GM12878 (cell line): ENCODE data around the gene ZBTB14. TPM values are rescaled to one million over a fixed set of nuclear protein-coding genes. Genes with fewer than 3 reads are reported as not detected.

Experiments used
- ATAC-seq: fragments of 200-7000 bp; cut with Tn5 transposase; 3 replicates; pipeline ENCODE4 v1.9.1; 2020; ENCODE audit warnings: mild to moderate bottlenecking, moderate library complexity
- BruUV-seq: library from RNA; stranded (reverse); fragments of 400-500 nt; replicated peaks from 2 replicates; lab custom pipeline; 2021; lab: Mats Ljungman, UMichigan
- CTCF ChIA-PET: fragments of 300-600 bp; sonication (Branson Sonifier 250); formaldehyde crosslinking; extraction: SDS; loops from one replicate; lab custom pipeline; 2021; ENCODE audit warnings: inconsistent platforms; lab: Yijun Ruan, JAX
- POLR2A ChIA-PET: fragments of 350-600 bp; formaldehyde crosslinking; extraction: SDS; loops from one replicate; lab custom pipeline; 2021; ENCODE audit warnings: inconsistent platforms; lab: Charles Lee
- RAD21 ChIA-PET: fragments of 300-600 bp; sonication (Branson Sonifier 250); formaldehyde crosslinking; loops from one replicate; lab custom pipeline; 2023; ENCODE audit warnings: antibody characterized with exemption; ENCODE audit not compliant: unreplicated experiment; lab: Charles Lee
- SMC1A ChIA-PET: fragments of 300-600 bp; sonication (Branson Sonifier 250); formaldehyde crosslinking; loops from one replicate; lab custom pipeline; 2023; ENCODE audit not compliant: unreplicated experiment, uncharacterized antibody; lab: Charles Lee
- DNase-seq: peaks from one replicate; pipeline ENCODE4 v3.0.0-alpha.2; 2011; ENCODE audit warnings: low read depth, low spot score
- FAIRE-seq: peaks from 3 replicates; lab custom pipeline; 2011; peaks lifted over from hg19 to GRCh38; lab: Jason Lieb, UNC
- H2AFZ ChIP-seq: 2 replicates; pipeline ENCODE4 v1.6.0; 2011; ENCODE audit warnings: low read depth, low read length, control low read depth; ENCODE audit not compliant: control insufficient read depth
- H3K27ac ChIP-seq: 2 replicates; pipeline ENCODE4 v1.5.1; 2011; ENCODE audit warnings: control low read depth; ENCODE audit not compliant: control insufficient read depth, insufficient read depth
- H3K27me3 ChIP-seq, 2 experiments: replicated peaks in 1 of 2; 2 replicates each; pipeline versions ENCODE4 v1.6.0 to v1.6.1; 2011; ENCODE audit warnings: low read length in 1 of 2; ENCODE audit not compliant: control insufficient read depth in 2 of 2, insufficient read depth in 2 of 2
- H3K36me3 ChIP-seq, 2 experiments: 2 replicates each; pipeline ENCODE4 v1.5.1; 2011; ENCODE audit warnings: low read length in 1 of 2; ENCODE audit not compliant: control insufficient read depth in 2 of 2, insufficient read depth in 2 of 2
- H3K4me1 ChIP-seq: 2 replicates; pipeline ENCODE4 v1.6.1; 2011; ENCODE audit warnings: mild to moderate bottlenecking, low read length, moderate library complexity, mixed read lengths; ENCODE audit not compliant: control insufficient read depth, insufficient read depth
- H3K4me2 ChIP-seq: 2 replicates; pipeline ENCODE4 v1.6.0; 2011; ENCODE audit warnings: control low read depth; ENCODE audit not compliant: control insufficient read depth, insufficient read depth
- H3K4me3 ChIP-seq: fragments of 200-600 bp; sonication (generic); 2 replicates; pipeline ENCODE4 v1.5.1; 2016
- H3K79me2 ChIP-seq: 2 replicates; pipeline ENCODE4 v1.6.0; 2011; ENCODE audit warnings: low read length; ENCODE audit not compliant: control insufficient read depth, insufficient read depth
- H3K9ac ChIP-seq: 2 replicates; pipeline ENCODE4 v1.8.0; 2011; ENCODE audit warnings: low read length, control low read depth, mixed read lengths; ENCODE audit not compliant: control insufficient read depth, insufficient read depth
- H3K9me3 ChIP-seq: replicated peaks from 3 replicates; pipeline ENCODE4 v1.5.1; 2011; ENCODE audit warnings: mild to moderate bottlenecking, low read length; ENCODE audit not compliant: control insufficient read depth, insufficient read depth
- H4K20me1 ChIP-seq: 2 replicates; pipeline ENCODE4 v1.6.0; 2011; ENCODE audit not compliant: control insufficient read depth, insufficient read depth
- BMI1 ChIP-seq: fragments of 450-650 bp; IDR thresholded peaks from 2 replicates; pipeline ENCODE4 v1.6.1; 2016; ENCODE audit warnings: mild to moderate bottlenecking, moderate library complexity, borderline replicate concordance
- CREB1 ChIP-seq: IDR thresholded peaks from 2 replicates; pipeline ENCODE4 v1.6.1; 2012; ENCODE audit warnings: low read depth, mild to moderate bottlenecking, inconsistent platforms
- EZH2 ChIP-seq: IDR thresholded peaks from 2 replicates; pipeline ENCODE4 v1.6.1; 2012; ENCODE audit warnings: low read depth, mild to moderate bottlenecking, control low read depth, inconsistent platforms, low read length, borderline replicate concordance; ENCODE audit not compliant: control insufficient read depth
- FOXM1 ChIP-seq: IDR thresholded peaks from 2 replicates; pipeline ENCODE4 v1.6.1; 2012; ENCODE audit warnings: low read depth, mild to moderate bottlenecking, inconsistent platforms, low read length, moderate library complexity
- HDAC2 ChIP-seq: fragments of 200-600 bp; sonication (generic); IDR thresholded peaks from 2 replicates; pipeline ENCODE4 v1.6.1; 2017
- MEF2A ChIP-seq: IDR thresholded peaks from 2 replicates; pipeline ENCODE4 v1.6.1; 2011; ENCODE audit warnings: low read depth, mild to moderate bottlenecking, low read length, moderate library complexity; ENCODE audit not compliant: insufficient read depth
- NFYA ChIP-seq: IDR thresholded peaks from 2 replicates; pipeline ENCODE4 v1.6.1; 2011; ENCODE audit warnings: low read depth, mild to moderate bottlenecking, low read length, improper control_type of control experiment, borderline replicate concordance
- RFX5 ChIP-seq: IDR thresholded peaks from 2 replicates; pipeline ENCODE4 v1.6.1; 2011; ENCODE audit warnings: low read depth, low read length, improper control_type of control experiment
- RUNX3 ChIP-seq: IDR thresholded peaks from 2 replicates; pipeline ENCODE4 v1.6.1; 2012; ENCODE audit warnings: low read length, inconsistent platforms
- SMAD1 ChIP-seq: fragments of 450-650 bp; IDR thresholded peaks from 2 replicates; pipeline ENCODE4 v1.6.1; 2018; ENCODE audit warnings: mild to moderate bottlenecking, low read depth; ENCODE audit not compliant: partially characterized antibody
- STAT3 ChIP-seq: IDR thresholded peaks from 2 replicates; pipeline ENCODE4 v1.6.1; 2011; ENCODE audit warnings: low read depth, low read length, improper control_type of control experiment
- TAF1 ChIP-seq: IDR thresholded peaks from 2 replicates; pipeline ENCODE4 v1.6.1; 2011; ENCODE audit warnings: mild to moderate bottlenecking, low read depth, low read length, borderline replicate concordance
- WGBS: methylation state at CpG from one replicate; pipeline ENCODE4 v1.1.6; 2016; ENCODE audit warnings: low lambda C conversion rate; ENCODE audit not compliant: insufficient replicate concordance, insufficient coverage; ENCODE audit errors: missing lambda C conversion rate; 5-methylcytosine and 5-hydroxymethylcytosine counted together
- in situ Hi-C: fragments of 300-500 bp; cut with MboI; formaldehyde crosslinking; loops from 9 replicates; pipeline ENCODE4 v1.14.3; 2018; ENCODE audit warnings: mixed read lengths
- intact Hi-C: fragments of 100-400 bp; cut with micrococcal nuclease; formaldehyde crosslinking; loops from one replicate; pipeline ENCODE4 v1.14.2; 2022; ENCODE audit not compliant: unreplicated experiment
- polyA plus RNA-seq, 11 experiments: library from polyadenylated mRNA; depleted of rRNA in 4 of 11; unstranded in 6 of 11; stranded (reverse) in 5 of 11; fragments of >200 nt; fragmentation: Nextera tagmentation in 4 of 11; fragmentation: Illumina TruSeq in 1 of 11; extraction: Ambion mirVana in 4 of 11; extraction: Trizol in 1 of 11; gene quantifications; 1 replicate in 1 of 11; 2 replicates in 10 of 11; pipeline versions ENCODE4 v1.2.1 to v1.2.3, GENCODE V29; 2011 to 2016; ENCODE audit warnings: inconsistent platforms in 2 of 11, missing spikeins in 2 of 11, low read depth in 1 of 11
- total RNA-seq, 4 experiments: library from RNA; depleted of rRNA in 3 of 4; stranded (reverse); fragments of >200 nt in 3 of 4; fragmentation: Illumina TruSeq in 1 of 4; extraction: Trizol in 1 of 4; gene quantifications; 2 replicates each; pipeline versions ENCODE4 v1.2.1 to v1.2.3, GENCODE V29; 2013 to 2021
- TF ChIP-seq, protein P1 (sequence below): IDR thresholded peaks from 2 replicates; pipeline ENCODE4 v1.6.1; 2012; ENCODE audit warnings: low read depth, low read length, improper control_type of control experiment
- TF ChIP-seq, protein P2 (sequence below): IDR thresholded peaks from 2 replicates; pipeline ENCODE4 v1.6.1; 2011; ENCODE audit warnings: low read depth, mild to moderate bottlenecking, low read length, moderate library complexity, borderline replicate concordance; ENCODE audit errors: extremely low read depth
- TF ChIP-seq, protein P3 (sequence below): fragments of 450-650 bp; IDR thresholded peaks from 2 replicates; pipeline ENCODE4 v1.6.1; 2017; ENCODE audit warnings: antibody characterized with exemption, mild to moderate bottlenecking, moderate library complexity
- TF ChIP-seq, protein P4 (sequence below): fragments of 450-650 bp; conservative IDR thresholded peaks from 2 replicates; pipeline ENCODE4 v1.6.1; 2017; ENCODE audit warnings: mild to moderate bottlenecking, moderate library complexity
- TF ChIP-seq, protein P5 (sequence below): fragments of 450-650 bp; IDR thresholded peaks from 2 replicates; pipeline ENCODE4 v1.6.1; 2018; ENCODE audit warnings: mild to moderate bottlenecking, low read depth, moderate library complexity; ENCODE audit not compliant: partially characterized antibody

ZBTB14 gene
- total and polyA plus RNA-seq, 10 of the 15 experiments (the other 5 are each of a cell fraction or from before 2014, with no cell fraction given): 4.4 to 21.2 (median 11.1) TPM

GRCh38 chr18:5266721-5267120 lies 28.8 kb downstream of the ZBTB14 start:
- ChIA-PET SMC1A (no interaction called here), RAD21 (no interaction called here), POLR2A (no interaction called here), CTCF (no interaction called here)
- TF ChIP-seq, protein P1, sequence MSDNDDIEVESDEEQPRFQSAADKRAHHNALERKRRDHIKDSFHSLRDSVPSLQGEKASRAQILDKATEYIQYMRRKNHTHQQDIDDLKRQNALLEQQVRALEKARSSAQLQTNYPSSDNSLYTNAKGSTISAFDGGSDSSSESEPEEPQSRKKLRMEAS: no peak
- TF ChIP-seq CREB1: no peak
- TF ChIP-seq HDAC2: no peak
- no peak for TF ChIP-seq RFX5
- TF ChIP-seq TAF1: no peak
- no peak for TF ChIP-seq STAT3
- TF ChIP-seq EZH2: no peak
- TF ChIP-seq, protein P2, sequence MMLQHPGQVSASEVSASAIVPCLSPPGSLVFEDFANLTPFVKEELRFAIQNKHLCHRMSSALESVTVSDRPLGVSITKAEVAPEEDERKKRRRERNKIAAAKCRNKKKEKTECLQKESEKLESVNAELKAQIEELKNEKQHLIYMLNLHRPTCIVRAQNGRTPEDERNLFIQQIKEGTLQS: no peak
- no peak for TF ChIP-seq SMAD1
- TF ChIP-seq BMI1: no peak
- TF ChIP-seq, protein P3, sequence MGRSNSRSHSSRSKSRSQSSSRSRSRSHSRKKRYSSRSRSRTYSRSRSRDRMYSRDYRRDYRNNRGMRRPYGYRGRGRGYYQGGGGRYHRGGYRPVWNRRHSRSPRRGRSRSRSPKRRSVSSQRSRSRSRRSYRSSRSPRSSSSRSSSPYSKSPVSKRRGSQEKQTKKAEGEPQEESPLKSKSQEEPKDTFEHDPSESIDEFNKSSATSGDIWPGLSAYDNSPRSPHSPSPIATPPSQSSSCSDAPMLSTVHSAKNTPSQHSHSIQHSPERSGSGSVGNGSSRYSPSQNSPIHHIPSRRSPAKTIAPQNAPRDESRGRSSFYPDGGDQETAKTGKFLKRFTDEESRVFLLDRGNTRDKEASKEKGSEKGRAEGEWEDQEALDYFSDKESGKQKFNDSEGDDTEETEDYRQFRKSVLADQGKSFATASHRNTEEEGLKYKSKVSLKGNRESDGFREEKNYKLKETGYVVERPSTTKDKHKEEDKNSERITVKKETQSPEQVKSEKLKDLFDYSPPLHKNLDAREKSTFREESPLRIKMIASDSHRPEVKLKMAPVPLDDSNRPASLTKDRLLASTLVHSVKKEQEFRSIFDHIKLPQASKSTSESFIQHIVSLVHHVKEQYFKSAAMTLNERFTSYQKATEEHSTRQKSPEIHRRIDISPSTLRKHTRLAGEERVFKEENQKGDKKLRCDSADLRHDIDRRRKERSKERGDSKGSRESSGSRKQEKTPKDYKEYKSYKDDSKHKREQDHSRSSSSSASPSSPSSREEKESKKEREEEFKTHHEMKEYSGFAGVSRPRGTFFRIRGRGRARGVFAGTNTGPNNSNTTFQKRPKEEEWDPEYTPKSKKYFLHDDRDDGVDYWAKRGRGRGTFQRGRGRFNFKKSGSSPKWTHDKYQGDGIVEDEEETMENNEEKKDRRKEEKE: no peak
- no peak for TF ChIP-seq NFYA
- TF ChIP-seq RUNX3: no peak
- TF ChIP-seq MEF2A: no peak
- TF ChIP-seq, protein P4, sequence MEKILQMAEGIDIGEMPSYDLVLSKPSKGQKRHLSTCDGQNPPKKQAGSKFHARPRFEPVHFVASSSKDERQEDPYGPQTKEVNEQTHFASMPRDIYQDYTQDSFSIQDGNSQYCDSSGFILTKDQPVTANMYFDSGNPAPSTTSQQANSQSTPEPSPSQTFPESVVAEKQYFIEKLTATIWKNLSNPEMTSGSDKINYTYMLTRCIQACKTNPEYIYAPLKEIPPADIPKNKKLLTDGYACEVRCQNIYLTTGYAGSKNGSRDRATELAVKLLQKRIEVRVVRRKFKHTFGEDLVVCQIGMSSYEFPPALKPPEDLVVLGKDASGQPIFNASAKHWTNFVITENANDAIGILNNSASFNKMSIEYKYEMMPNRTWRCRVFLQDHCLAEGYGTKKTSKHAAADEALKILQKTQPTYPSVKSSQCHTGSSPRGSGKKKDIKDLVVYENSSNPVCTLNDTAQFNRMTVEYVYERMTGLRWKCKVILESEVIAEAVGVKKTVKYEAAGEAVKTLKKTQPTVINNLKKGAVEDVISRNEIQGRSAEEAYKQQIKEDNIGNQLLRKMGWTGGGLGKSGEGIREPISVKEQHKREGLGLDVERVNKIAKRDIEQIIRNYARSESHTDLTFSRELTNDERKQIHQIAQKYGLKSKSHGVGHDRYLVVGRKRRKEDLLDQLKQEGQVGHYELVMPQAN: no peak
- TF ChIP-seq FOXM1: no peak
- TF ChIP-seq, protein P5, sequence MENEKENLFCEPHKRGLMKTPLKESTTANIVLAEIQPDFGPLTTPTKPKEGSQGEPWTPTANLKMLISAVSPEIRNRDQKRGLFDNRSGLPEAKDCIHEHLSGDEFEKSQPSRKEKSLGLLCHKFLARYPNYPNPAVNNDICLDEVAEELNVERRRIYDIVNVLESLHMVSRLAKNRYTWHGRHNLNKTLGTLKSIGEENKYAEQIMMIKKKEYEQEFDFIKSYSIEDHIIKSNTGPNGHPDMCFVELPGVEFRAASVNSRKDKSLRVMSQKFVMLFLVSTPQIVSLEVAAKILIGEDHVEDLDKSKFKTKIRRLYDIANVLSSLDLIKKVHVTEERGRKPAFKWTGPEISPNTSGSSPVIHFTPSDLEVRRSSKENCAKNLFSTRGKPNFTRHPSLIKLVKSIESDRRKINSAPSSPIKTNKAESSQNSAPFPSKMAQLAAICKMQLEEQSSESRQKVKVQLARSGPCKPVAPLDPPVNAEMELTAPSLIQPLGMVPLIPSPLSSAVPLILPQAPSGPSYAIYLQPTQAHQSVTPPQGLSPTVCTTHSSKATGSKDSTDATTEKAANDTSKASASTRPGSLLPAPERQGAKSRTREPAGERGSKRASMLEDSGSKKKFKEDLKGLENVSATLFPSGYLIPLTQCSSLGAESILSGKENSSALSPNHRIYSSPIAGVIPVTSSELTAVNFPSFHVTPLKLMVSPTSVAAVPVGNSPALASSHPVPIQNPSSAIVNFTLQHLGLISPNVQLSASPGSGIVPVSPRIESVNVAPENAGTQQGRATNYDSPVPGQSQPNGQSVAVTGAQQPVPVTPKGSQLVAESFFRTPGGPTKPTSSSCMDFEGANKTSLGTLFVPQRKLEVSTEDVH: no peak
- intact Hi-C loops: no loop called here
- Histone ChIP-seq H3K9me3 (no peaks in the 10 kb centered on the region), H3K4me3 (no peak overlapping the region), H4K20me1 (no peaks in the 10 kb centered on the region), H3K36me3 (no peaks in the 10 kb centered on the region), H3K9ac (no peak overlapping the region), H3K4me2 (no peak overlapping the region), H3K27ac (no peak overlapping the region), H3K27me3 (no peaks in the 10 kb centered on the region), H2AFZ (no peak overlapping the region), H3K4me1 (no peaks in the 10 kb centered on the region), H3K79me2 (no peaks in the 10 kb centered on the region)
- whole genome bisulfite sequencing: 29% methylated on average over 3 of the region's 3 CpGs
- FAIRE-seq (no peak), DNase-seq (no peak), ATAC-seq (no peak)
- BruUV-seq: no TSS peak
- in situ Hi-C loops: no loop called here
